ENCODE results near the gene ENDOV.
A peak's percentile ranks its signal among the peaks of the same experiment; 100 is the strongest.

The ENDOV gene

DNA sequence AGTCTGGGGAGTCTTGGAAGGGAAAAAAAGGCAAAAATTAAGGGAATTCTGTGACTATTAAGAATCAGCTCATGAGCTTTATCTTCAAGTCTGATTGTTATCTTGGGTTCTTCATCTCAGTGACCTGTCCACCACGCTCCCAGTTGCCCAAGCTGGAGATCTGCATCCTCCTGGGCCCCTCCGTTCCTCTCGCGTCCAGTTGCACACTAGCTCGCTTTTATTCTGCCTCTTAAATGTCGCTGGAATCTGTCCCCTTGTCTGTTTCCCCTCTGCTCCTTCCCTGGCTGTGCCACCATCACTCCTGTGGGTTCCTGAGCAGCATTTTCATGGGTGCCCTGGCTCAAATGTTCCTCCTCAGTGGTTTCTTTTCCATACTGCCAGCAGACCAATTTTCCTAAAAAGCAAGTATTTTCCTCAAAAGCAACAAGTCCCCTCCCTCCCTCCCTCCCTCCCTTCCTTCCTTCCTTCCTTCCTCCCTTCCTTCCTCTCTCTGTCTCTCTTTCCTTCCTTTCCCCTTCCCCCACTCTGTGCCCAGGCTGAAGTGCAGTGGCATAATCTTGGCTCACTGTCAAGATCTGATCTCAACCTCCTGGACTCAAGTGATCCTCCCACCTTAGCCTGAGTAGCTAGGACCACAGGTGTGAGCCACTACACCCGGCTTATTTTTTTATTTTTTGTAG is 1.4 kb downstream of the ENDOV start:
- DNase-seq: no peak

DNA sequence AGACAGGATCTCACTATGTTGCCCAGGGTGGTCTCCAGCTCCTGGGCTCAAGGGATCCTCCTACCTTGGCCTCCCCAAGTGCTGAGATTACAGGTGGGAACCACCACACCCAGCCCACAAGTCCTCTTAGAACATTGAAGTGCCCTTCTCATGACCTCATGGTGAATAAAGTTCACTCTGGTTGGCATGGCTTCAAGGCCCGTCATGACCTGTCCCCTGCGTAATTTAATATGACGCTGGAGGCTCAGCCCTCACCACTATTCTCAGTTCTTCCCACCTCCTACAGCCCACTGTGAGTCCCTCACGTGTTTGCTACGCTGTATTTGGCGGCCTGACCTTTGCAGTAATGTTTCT is 1.9 kb downstream of the ENDOV start:
- no peak for DNase-seq

- DNase-seq: no peak
Measured at GRCh38 chr17:80418589-80418988, 3.6 kb downstream of the ENDOV start.

DNA sequence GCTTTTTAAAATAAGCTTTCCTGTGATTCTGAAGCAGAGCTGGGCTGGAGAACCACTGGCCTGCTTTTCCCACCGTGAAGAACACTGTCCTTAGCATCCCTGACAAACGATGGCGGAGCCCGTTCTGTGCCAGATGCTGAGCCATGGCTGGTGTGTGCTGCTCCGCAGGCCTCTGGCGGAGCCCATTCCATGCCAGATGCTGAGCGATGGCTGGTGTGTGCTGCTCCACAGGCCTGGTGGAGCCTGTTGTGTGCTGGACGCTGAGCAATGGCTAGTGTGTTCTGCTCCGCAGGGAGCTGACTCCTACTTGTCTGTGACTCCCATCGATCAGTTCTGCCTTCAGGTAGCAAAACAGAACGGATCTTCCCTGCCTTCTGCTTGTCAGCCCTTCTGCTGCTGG is 4.3 kb downstream of the ENDOV start:
- no peak for DNase-seq

GRCh38 chr17:80421381-80422090 is 6.6 kb downstream of the ENDOV start:
- DNase-seq: no peak

- DNase-seq: peak; percentile 27
Measured at GRCh38 chr17:80422276-80422675, 7.3 kb downstream of the ENDOV start.

GRCh38 chr17:80422981-80423380 is 8.0 kb downstream of the ENDOV start:
- DNase-seq: no peak

DNA sequence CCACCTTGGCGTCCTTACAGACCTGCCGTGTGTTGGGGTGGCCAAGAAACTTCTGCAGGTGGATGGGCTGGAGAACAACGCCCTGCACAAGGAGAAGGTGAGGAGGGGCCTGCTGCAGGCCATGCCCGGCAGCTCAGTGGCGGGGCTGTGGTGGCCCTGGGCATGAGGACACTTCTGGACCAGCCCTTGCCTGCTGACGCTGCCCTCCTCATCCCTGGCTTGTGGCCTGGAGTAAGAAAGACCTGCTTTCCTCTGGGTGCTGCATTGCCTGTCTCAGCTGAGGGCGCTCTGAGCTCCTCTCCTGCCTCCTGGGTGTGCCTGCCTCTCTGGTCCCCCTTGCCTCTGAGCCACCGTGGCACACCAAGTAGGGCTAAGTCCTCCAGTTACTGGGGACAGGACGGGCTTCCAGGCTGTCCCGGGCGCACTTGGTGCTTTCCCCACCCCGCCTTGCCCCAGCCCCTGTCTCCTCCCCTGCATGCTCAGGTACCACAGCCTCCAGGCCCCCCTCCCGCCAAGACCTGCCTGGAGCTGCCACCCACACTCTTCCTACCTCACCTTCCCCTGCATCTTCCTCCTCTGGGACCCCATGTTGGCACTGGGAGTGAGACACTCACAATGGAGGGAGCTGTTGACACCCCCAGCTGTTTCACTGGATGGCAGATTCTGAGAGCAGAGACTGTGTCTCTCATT is 8.7 kb downstream of the ENDOV start:
- DNase-seq: no peak

GRCh38 chr17:80424261-80424660 is 9.3 kb downstream of the ENDOV start:
- no peak for DNase-seq

DNA sequence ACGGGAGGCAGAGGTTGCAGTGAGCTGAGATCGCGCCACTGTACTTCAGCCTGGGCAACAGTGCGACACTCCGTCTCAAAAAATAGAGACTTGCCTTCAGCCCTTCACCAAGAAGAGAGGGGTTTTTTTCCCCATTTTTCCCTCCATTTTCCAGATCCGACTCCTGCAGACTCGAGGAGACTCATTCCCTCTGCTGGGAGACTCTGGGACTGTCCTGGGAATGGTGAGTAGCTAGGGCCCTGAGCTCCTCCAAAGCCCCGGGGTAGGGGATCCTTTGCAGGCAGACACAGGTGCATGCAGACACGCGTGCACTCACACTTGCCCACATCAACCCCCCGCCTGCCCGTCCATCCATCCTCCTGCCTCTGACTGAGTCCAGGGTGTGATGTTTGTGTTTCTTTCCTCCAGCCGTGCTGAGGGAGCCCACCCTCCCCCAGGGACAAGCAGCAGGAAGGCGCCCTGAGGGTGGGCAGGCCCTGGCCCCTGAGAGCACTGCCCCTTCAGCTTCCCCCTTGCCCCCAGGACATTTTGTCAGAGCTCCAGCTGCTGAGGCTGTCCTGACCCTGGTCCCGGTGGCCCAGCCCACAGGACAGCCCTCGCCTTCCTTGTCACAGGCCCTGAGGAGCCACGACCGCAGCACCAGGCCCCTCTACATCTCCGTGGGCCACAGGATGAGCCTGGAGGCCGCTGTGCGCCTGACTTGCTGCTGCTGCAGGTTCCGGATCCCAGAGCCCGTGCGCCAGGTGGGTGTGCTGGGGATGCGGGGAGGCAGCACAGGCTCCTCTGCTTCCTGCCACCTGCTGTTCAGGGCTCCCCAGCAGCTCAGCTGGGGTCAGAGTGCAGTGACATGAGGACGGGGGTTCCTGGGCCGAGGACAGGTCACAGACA is 10.2 kb downstream of the ENDOV start:
- DNase-seq: no peak

DNA sequence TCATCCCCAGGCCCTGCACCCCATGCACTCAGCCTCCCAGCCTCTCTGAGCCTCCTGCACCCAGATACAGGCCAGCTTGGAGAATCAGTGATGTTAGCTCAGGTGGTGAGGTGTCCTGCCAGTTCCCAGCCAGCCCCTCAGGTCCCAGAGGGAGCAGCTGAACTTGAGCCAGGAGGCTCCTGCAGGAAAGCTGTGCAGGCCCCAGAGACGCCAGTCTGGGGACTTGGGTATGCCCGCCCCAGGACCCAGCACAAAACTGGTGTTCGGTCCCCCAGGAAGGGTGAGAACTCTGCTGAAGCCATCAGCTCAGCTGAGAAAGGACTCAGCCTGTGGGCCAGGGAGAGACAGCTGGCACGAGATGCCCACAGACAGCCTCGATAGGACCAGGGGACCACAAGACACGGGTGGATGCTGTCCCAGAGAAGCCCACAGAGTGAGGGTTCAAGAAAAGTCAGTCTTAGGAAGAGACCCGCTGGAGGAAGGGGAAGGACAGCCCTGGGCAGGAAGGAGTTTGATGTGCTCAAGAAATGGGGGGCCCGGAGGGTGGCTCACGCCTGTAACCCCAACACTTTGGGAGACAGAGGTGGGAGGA is 11.0 kb downstream of the ENDOV start:
- DNase-seq: no peak

- peak; percentile 7 for DNase-seq
Measured at GRCh38 chr17:80426671-80427326, 11.8 kb downstream of the ENDOV start.

DNA sequence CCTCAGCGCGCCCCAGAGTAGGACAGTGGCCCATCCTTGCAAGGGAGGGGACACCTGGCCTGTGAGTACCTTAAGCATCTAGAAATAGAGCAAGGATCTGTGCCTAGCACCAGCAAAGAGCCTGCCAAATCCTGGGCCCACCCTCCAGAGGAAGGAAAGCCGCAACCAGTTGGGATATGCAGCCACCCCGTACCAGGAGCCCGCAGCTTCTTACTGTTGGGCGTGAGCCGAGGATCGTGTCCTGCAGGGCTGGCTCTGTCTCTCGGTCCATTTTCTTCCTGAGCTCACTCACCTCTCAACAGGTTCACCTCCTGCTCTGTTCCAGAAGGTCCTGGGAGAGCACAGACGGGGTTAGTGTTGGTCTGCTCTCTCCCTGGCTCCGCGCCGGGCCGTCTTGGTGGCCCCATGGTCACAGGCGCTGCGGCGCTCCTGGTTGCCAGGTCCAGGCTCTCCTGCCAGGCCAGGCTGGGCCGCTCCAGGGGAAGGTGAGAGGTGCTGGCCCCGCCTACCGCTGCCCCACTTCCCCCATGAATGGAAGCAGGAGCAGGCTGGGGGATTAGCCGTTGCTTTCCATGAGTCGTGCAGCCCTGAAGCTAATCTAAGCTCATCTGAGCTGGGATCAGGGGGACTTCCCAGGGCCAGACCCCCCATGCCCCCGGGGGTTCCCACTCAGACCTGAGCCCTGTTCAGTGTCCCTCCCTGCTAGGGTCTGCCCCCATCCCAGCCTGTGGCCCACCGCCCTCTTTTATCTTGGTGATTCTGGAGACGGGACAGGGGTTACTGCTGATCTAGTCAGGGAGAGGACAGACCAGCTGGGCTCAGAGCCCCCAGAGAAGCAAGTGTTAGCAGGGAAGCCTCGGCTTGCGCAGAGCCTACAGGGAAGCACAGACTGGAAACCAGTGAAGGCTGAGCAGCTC is 12.7 kb downstream of the ENDOV start:
- DNase-seq: no peak

GRCh38 chr17:80428363-80428762 is 13.4 kb downstream of the ENDOV start:
- no peak for DNase-seq

DNA sequence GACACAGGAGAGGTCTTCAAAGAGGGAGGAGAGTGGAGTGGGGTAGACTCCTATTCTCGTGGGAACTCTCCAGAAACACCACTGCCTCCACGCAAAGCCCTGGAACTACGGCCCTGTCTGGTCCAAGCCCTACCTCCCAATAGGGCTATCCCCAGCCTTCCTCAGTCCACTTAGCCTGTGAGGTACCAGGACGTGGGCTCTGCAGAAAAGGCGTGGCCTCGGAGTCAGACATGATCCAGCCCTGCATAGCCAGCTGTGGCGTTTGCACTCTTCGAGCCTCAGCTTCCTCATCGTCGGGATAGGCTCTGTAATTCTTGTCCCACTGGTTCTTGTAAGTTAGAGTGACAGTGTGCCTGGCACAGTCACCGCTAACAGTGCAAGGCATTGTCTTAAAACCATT is 13.8 kb downstream of the ENDOV start:
- no peak for DNase-seq

DNA sequence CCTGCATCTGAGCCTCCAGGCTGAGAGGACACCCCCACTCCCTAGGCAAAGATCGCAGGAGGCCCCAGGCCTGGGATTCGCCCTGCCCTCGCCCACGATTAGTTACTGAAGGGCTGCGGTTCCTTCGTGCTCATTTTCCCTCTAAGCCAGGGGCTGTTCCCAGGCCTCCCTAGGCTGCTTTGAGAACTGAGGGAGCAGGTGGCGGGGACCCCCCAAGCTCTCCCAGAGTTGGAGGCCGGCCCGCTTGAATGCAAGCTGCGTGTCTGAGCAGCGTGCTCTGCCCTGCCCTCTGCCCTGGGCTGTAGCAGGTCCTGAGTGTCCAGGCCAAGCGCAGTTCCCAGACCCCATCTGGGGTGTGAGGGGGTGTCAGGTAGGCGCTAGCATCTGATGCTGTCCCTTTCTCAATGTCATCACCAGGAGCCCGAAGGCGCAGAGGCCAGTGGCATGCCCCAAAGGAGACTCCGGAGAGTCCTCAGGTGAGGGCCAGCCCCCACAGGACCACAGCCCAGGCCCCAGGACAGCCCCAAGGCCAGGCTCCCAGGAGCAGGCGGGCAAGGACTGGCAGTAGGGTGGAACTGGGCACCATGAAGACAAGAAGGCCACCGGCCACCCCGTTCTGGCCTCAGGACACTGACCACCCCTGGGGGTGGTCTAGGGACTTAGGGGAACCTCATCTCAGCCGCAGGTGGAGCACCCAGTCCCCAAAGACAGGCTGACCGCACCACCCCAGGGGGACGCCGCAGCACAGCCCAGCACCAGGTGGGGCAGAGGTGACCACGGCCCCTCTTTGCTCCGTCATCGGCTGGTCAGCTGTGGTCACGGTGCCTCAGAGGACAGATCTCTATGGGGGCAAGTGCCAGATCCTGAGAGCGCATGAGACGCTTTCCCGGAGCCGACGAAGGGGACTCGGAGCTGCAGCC is 14.6 kb downstream of the ENDOV start:
- DNase-seq: no peak

DNA sequence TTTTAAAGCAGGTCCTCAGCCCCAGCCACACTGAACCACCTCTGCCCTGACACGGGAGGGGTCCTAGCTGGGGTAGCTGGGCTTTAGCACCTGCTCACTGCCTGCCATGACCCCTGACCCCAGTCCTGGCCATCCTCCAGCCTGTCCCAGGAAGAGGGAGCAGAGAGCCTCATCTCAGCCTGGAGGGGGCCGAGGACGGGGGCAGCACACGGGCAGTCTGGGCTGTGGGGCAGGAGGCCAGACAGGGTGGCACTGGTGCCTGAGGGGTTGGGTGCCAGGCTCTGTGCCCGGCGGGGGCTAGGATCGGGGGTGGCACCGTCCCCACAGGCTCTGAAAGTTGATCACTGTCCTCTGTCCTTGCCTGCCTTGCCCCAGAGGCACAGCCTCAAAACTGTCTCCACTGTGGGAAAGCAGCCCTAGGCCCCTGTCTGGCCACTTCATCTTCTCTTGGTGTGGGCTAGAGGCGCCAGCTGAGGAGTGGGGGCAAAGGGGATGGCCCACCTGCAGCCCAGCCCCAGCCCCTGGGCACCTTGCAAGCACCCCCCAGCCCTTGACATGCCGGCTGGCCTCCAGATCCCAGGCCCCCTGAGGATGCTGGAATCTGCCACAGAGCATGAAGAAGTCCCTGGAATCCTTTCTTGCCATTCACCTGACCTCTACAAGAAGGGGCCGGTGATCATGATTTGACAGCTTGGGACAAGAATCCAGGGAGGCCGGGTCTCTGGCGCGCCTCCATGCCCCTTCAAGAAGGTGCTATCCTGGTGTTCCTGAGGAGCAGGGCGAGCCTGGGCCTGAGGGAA is 15.7 kb downstream of the ENDOV start:
- no peak for DNase-seq

DNA sequence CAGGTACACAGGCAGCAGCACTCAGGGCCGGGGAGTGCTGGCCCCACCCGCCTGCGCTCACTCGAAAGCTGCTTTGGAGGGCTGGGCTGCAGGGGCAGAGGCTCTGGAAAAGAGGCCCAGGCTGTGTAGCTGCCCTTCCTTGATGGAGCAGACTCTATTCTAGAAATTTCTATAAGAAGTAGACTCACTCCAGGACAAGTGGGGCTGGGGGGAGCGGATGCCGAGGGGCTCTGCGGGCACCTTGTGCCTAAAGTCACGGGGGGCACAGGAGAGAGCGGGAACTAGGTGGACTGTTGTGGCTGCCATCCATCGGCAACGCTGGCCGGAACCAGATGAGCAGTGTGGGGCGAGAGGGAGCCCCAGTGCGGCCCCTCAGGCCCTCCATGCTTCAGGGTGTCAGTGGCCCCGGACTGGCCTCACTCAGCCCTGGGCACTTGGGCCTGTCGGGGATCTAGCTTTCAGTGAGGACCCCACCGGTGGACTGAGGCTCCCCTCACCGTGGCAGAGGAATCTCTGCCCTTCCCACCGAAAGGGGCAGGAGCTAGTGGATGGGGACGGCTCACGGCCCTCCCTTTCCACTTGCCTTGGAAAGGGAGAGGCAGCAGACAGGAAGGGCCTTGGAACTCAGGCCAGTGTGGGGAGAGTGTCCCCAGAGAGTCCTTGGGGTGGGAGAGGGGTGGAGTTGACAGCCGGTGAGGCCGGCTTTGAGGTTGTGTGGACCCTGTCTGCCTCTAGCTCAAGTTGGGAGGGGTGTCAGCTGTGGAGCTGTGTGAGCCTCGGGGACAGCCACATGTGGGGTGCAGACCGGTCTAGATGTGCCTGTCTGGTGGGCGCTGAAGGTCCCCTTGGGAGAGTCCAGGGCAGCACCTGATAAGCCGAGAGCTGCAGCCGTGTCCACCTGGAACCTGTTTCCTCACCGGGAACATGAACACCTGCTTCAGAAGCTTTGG is 16.6 kb downstream of the ENDOV start:
- DNase-seq: no peak

All from NCI-H2029 treated with DMSO at 0.1 percent for 48 hours (cell line).